ENCODE results near the gene TSHZ2.

Gene TSHZ2

DNA sequence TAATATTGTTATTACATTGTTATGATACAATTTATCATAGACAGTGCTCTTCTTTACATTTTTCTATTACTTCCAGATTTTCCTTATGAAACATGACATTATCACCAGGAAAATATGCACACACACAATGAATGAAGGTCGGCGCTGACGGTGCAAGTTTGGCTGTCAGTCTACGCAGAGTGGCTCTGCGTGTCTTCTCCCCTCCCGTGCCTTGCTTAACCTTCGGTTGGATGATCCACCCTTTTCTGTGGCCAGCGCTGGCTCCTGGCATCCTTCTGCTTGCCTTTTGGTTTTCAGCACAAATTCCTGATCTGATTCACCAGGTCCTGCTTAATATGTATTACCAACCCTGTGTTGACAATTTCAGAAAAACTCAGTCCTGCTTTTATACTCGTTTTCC, 157.4 kb downstream of the TSHZ2 start:
- no peak for DNase-seq (ENCODE audit: low read depth in 2 of 2)

- DNase-seq (ENCODE audit: low read depth in 2 of 2): no peak
Observed at GRCh38 chr20:53130795-53131194, 158.6 kb downstream of the TSHZ2 start.

DNA sequence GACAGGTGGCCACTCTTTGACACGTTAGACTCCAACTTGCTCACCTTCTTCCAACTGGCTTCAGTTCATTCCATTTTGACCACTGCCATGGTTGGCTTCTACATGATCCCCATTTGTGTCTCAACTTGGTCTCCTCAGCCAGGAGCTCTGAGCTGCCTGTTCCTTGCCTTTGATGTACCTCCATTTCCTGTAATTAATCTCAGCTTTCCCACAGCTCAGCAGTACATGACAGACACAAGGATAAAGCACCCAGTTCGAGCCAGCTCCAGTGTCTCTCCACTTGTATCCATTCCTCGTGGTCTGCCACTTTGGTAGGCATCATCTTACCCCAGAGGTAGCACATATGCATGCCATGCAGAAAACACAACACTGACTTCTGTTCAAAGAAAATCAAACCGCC, 161.0 kb downstream of the TSHZ2 start:
- no peak for DNase-seq (ENCODE audit: low read depth in 2 of 2)

GRCh38 chr20:53133628-53134027, 161.5 kb downstream of the TSHZ2 start:
- DNase-seq (ENCODE audit: low read depth in 2 of 2): no peak

DNA sequence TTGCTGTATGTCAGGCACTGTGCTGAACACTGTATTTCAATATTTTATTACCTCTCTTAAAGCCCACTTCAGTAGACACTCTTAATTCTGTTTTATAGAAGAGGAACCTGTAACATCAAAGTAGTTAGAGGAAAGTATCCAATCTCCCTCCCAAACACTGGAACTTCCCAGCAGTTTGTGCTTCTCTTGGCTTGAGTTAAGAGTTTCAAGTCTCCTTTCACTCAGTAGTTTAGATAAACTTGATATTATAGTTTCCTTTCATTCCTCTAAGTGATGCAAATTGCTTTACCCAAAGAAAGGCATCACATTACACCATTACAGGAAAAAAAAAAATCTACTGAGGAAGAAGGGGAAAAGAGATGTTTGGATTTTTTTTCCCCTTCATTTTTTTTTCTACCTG, 164.3 kb downstream of the TSHZ2 start:
- no peak for DNase-seq (ENCODE audit: low read depth in 2 of 2)

DNA sequence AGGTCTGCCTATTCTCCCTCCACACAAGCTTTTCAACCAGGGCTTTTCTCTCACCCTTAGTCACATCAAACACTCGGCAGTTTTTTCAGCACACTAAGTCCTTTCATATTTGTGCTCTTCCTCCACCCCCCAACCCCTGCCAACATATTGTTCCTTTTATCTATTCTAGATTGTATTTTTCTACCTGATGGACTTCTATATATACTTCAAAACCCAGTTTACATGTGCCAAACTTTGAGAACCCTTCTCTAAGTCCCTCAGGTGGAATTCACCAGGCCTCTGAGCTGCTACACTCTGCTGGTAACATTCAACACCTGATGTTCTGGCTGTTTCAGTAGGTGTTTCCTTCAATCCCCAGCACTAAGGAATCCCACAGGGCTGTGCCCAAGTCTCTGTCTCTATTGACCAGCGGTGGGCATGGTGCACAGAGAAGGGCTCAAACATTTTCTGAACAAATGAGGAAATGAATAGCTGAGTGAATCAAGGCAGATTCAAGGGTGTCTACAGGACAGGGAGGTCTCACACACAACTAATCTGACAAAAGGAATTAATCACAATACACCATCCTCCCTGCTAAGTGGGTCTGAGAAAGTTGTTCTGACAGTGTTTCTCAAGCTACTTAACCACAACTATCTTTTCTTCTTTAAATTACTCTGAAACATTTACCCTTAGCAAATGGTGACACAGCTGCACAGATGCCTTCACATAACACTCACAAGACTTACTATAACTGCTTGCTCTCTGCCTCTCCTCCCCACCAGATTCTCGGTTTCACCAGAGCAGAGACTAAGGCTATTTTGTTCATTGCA, 166.5 kb downstream of the TSHZ2 start:
- no peak for DNase-seq (ENCODE audit: low read depth in 2 of 2)

DNA sequence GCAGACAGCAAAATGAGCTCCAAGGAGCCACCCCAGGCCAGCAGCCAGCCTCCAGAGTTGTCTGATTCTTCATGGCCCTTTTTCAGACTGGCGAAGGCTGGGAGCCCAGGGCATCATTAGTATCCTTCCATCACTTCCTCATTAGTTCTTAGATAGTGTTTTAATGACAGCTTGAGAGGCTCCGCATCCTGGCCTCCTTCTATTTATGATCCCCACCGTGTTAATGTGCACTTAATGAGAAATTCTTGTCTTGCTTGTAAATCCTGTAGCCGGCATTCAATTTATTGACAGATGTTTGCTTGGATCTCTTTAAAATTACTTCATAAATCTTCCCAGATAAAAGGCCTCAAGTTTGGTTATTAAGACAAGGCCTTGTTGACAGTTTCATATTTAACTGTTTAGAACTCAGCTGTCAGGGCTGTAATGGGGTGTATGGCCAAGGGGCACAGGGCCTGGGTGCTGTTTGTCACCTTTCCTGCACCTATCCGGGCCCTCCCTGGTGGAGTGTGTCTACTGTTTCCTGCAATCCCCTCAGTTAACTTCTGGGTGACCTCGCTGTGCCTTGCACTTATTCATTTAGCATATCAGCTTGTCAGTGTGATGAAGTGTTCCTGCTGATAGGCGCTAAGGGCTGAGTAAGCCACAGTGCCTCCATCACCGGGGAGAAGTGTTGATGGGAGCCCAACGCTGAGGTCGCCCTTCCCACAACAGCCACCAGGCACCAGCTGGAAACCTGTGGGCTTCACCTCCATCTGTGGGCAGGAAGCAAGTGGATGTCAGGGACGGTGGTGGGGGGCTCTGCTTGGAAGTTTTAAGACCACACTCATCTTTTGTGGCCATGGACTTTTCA, 169.3 kb downstream of the TSHZ2 start:
- DNase-seq (ENCODE audit: low read depth in 2 of 2): no peak

- no peak for DNase-seq (ENCODE audit: low read depth in 2 of 2)
Observed at GRCh38 chr20:53142225-53143127, 170.3 kb downstream of the TSHZ2 start.

DNA sequence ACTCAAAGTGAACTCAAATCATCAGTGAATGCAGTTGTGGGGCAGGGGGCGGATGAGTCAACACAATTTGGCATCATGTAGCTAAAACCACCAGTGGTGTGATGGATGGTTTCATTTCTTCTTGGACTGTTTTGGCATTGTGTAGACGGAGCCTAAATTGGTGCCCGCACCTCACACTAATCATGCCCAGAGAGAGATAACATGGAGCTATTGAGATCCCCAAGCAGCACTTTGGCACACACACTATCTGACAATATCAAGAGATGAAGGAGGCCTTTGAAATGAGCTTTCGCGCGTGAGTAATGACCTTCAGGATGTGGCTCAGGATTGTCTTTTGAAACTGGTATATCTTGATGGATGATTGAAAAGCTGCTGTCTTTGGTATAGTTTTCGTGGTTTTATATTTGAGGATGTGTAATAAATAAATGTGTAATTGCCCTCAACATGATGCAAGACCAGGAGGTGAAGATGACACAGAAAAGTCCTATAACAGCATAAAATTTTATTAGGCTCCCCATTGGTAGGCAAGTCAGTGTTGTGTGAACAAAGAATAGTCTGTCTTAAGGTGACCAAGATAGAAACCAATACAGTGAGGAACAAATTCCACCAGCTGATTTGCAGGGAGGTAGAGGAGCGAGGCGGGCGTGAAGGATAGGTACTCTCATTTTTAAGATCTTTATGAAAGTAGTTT, 174.2 kb downstream of the TSHZ2 start:
- DNase-seq (ENCODE audit: low read depth in 2 of 2): peak in 1 of 2 donors; percentile 23

DNA sequence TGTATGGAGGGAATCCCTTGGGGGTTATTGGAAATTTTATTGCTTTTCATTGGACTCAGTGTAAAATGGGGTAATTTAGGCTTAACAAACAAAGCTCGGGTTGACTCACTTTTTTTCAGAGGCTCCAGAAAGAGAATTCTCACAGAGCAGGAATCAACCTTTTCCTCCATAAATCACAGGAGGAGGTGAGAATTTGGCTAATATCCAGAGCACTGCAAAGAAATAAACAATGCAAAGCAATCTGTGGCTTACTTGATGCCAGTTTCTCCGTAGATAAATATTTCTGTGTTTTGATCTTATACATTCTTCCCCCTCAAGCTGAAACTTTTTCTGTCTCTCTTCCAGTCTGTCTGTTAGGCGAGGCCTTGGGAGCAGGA, 176.6 kb downstream of the TSHZ2 start:
- DNase-seq (ENCODE audit: low read depth in 2 of 2): no peak

GRCh38 chr20:53149148-53149889, 177.2 kb downstream of the TSHZ2 start:
- no peak for DNase-seq (ENCODE audit: low read depth in 2 of 2)

- DNase-seq (ENCODE audit: low read depth in 2 of 2): no peak
Observed at GRCh38 chr20:53149890-53150205, 177.7 kb downstream of the TSHZ2 start.

DNA sequence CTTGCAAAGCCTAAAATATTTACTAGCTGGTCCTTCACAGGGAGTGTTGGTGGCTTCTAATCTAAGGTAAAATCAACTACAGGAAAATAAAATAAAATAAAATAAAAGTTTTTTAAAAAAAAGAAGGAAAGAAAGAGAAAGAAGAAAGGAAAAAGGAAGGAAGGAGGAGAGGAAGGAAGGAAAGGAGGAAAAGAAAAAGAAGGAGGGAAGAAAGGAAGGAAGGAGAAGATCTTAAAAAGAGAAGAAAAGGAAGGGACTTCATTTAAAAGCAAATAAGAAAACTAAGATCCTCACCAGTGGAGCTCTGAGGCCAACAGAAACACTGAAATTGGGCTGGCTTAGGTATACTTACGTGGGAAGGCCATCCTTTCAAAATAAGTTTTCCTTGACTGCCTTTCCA, 178.4 kb downstream of the TSHZ2 start:
- no peak for DNase-seq (ENCODE audit: low read depth in 2 of 2)

GRCh38 chr20:53152228-53152627, 180.1 kb downstream of the TSHZ2 start:
- DNase-seq (ENCODE audit: low read depth in 2 of 2): no peak

- no peak for DNase-seq (ENCODE audit: low read depth in 2 of 2)
Observed at GRCh38 chr20:53154540-53154939, 182.4 kb downstream of the TSHZ2 start.

GRCh38 chr20:53157443-53158408, 185.6 kb downstream of the TSHZ2 start:
- DNase-seq (ENCODE audit: low read depth in 2 of 2): no peak

GRCh38 chr20:53159160-53159559, 187.0 kb downstream of the TSHZ2 start:
- no peak for DNase-seq (ENCODE audit: low read depth in 2 of 2)

DNA sequence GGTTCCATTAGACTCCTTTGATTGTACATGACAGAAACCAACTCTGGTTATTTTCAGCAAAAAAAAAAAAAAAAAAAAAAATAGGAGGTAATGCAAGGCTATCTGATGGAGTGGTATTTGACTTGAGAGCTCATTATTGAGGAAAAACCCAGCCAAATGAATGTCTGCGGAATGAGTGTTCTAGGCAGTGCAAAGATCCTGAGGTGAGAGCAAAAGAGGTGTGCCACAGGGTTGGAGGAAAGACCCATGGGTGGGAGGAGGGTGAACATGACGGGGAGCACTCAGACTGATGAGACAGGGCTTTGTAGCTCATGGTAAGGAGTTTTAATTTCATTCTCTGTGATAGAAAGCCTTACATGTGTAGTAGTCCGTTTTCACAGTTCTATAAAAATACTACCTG, 188.9 kb downstream of the TSHZ2 start:
- no peak for DNase-seq (ENCODE audit: low read depth in 2 of 2)

- no peak for DNase-seq (ENCODE audit: low read depth in 2 of 2)
Observed at GRCh38 chr20:53161473-53161872, 189.3 kb downstream of the TSHZ2 start.

All from stimulated activated CD4-positive, alpha-beta T cell treated with anti-CD3 and anti-CD28 coated beads, Interleukin-1b, Interleukin-23, amount 100 ng/mL, for 4 hours (primary cell).